HG03064 (cell line): ENCODE results near the gene EYA2.

Experiments used
- ATAC-seq: cut with Tn5 transposase; IDR thresholded peaks from one replicate; pipeline ENCODE4 v1.9.1; 2021; ENCODE audit warnings: low read depth; ENCODE audit not compliant: unreplicated experiment

EYA2 gene

GRCh38 chr20:47057661-47058060 is 163.0 kb downstream of the EYA2 start:
- no peak for ATAC-seq

- no peak for ATAC-seq
These were observed 163.6 kb downstream of the EYA2 start for GRCh38 chr20:47058236-47058635.

- no peak for ATAC-seq
These were observed 164.9 kb downstream of the EYA2 start for GRCh38 chr20:47059536-47059935.

GRCh38 chr20:47061549-47061948 is 166.9 kb downstream of the EYA2 start:
- no peak for ATAC-seq

- no peak for ATAC-seq
These were observed 167.7 kb downstream of the EYA2 start for GRCh38 chr20:47062226-47062890.

- no peak for ATAC-seq
These were observed 168.8 kb downstream of the EYA2 start for GRCh38 chr20:47063407-47063806.

- ATAC-seq: no peak
These were observed 169.2 kb downstream of the EYA2 start for GRCh38 chr20:47063808-47064207.

GRCh38 chr20:47066484-47067270 is 172.0 kb downstream of the EYA2 start:
- no peak for ATAC-seq

- no peak for ATAC-seq
These were observed 173.1 kb downstream of the EYA2 start for GRCh38 chr20:47067776-47068175.

GRCh38 chr20:47070176-47070575 is 175.5 kb downstream of the EYA2 start:
- ATAC-seq: no peak

GRCh38 chr20:47071646-47072185 is 177.1 kb downstream of the EYA2 start:
- no peak for ATAC-seq

GRCh38 chr20:47073766-47074475 is 179.3 kb downstream of the EYA2 start:
- no peak for ATAC-seq

- no peak for ATAC-seq
These were observed 180.6 kb downstream of the EYA2 start for GRCh38 chr20:47075263-47075662.

- ATAC-seq: no peak
These were observed 184.4 kb downstream of the EYA2 start for GRCh38 chr20:47079047-47079446.

GRCh38 chr20:47080365-47080764 is 185.7 kb downstream of the EYA2 start:
- ATAC-seq: no peak

GRCh38 chr20:47086316-47086715 is 191.7 kb downstream of the EYA2 start:
- ATAC-seq: no peak

GRCh38 chr20:47088335-47088734 is 193.7 kb downstream of the EYA2 start:
- no peak for ATAC-seq

GRCh38 chr20:47089151-47089550 is 194.5 kb downstream of the EYA2 start:
- no peak for ATAC-seq

GRCh38 chr20:47090835-47091234 is 196.2 kb downstream of the EYA2 start:
- ATAC-seq: no peak

- ATAC-seq: no peak
These were observed 198.8 kb downstream of the EYA2 start for GRCh38 chr20:47093320-47093966.

GRCh38 chr20:47095690-47096089 is 201.0 kb downstream of the EYA2 start:
- ATAC-seq: no peak
